Activated B cell treated with CpG ODN at 0.5 μM for 24 hours (primary cell): ENCODE data around the gene DOK7. TPM values are rescaled to one million over a fixed set of nuclear protein-coding genes. Genes with fewer than 3 reads are reported as not detected.

ENCODE experiments used
- ATAC-seq: fragments of 200-7000 bp; cut with Tn5 transposase; one replicate; pipeline ENCODE4 v1.10.0; 2021; ENCODE audit warnings: low read depth, mild to moderate bottlenecking, moderate library complexity
- CTCF ChIA-PET: fragments of 350-600 bp; sonication (Branson Sonifier 250); formaldehyde crosslinking; loops from one replicate; lab custom pipeline; 2021; ENCODE audit warnings: antibody characterized with exemption; lab: Charles Lee
- POLR2A ChIA-PET: fragments of 350-600 bp; sonication (Branson Sonifier 250); formaldehyde crosslinking; loops from one replicate; lab custom pipeline; 2021; ENCODE audit warnings: antibody characterized with exemption; lab: Charles Lee
- DNase-seq: peaks from one replicate; pipeline ENCODE4 v3.0.0; 2022
- H3K27ac Mint-ChIP-seq: one replicate; pipeline ENCODE4 v1.8.0; 2020; ENCODE audit warnings: mixed read lengths
- H3K27me3 Mint-ChIP-seq: one replicate; pipeline ENCODE4 v1.8.0; 2021; ENCODE audit warnings: mixed read lengths
- H3K36me3 Mint-ChIP-seq: one replicate; pipeline ENCODE4 v1.8.0; 2021; ENCODE audit warnings: low read depth, mixed read lengths
- H3K4me1 Mint-ChIP-seq: one replicate; pipeline ENCODE4 v1.8.0; 2021; ENCODE audit warnings: mixed read lengths
- H3K4me3 Mint-ChIP-seq: one replicate; pipeline ENCODE4 v1.8.0; 2020; ENCODE audit warnings: mild to moderate bottlenecking, mixed read lengths
- H3K9me3 Mint-ChIP-seq: one replicate; pipeline ENCODE4 v1.8.0; 2020; ENCODE audit warnings: mixed read lengths
- CTCF ChIP-seq: fragments of 200-600 bp; IDR thresholded peaks from one replicate; pipeline ENCODE4 v1.8.0; 2022; ENCODE audit warnings: antibody characterized with exemption, mild to moderate bottlenecking
- intact Hi-C: fragments of 100-400 bp; cut with micrococcal nuclease; formaldehyde crosslinking; loops from one replicate; pipeline ENCODE4 v1.15.1; 2024
- total RNA-seq: library from RNA; stranded (reverse); gene quantifications from 2 replicates; pipeline ENCODE4 v1.2.3, GENCODE V29; 2022

DOK7 gene
- total RNA-seq, 1 donor from 2014 or later, result 2.7 TPM

- CTCF ChIA-PET, result interaction anchor here (1.9 kb wide), 1 partner anchor 32 kb away, joined by 7 read pairs; no protein-coding TSS in a partner anchor
These were observed 49.6 kb downstream of the DOK7 start for GRCh38 chr4:3512719-3513118.

DNA sequence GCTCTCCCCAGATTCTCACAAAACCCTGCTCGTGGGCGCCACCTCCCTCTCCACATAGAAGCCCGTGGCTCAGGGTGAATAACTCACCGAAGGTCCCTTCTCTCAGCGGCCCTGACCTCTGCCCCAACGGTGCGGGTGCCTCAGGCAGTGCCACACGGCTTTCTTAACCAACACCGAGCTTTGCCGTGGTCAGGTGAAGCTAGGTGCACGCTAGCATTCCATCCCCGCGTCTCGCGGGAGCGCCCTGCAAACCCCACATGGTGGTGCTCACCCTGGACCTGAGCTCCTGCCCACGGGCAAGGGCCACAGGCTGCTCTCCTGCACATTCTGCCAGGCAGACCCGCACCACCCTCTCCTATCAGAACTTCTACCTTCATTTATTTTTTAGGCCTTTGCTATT lies 50.7 kb downstream of the DOK7 start:
- H3K27me3 Mint-ChIP-seq, result no peaks in the 10 kb centered on the region
- H3K36me3 Mint-ChIP-seq, result peaks cover 86% of the 10 kb centered on the region
- intact Hi-C loops, result no loop called here
- no peak overlapping the region for H3K27ac Mint-ChIP-seq
- H3K4me1 Mint-ChIP-seq, result no peaks in the 10 kb centered on the region
- no peak for ATAC-seq
- TF ChIP-seq CTCF, result no peak
- H3K9me3 Mint-ChIP-seq, result no peaks in the 10 kb centered on the region
- no peak for DNase-seq
- ChIA-PET POLR2A (no interaction called here), CTCF (interaction anchor here (1.9 kb wide), 1 partner anchor 33 kb away, joined by 7 read pairs; no protein-coding TSS in a partner anchor)
- no peak overlapping the region for H3K4me3 Mint-ChIP-seq

More at GRCh38 chr4:3512719-3513118, 49.6 kb downstream of the DOK7 start:
- Mint-ChIP-seq H3K9me3 (no peaks in the 10 kb centered on the region), H3K27ac (no peak overlapping the region), H3K27me3 (no peaks in the 10 kb centered on the region), H3K4me3 (no peak overlapping the region), H3K36me3 (peaks cover 87% of the 10 kb centered on the region), H3K4me1 (no peaks in the 10 kb centered on the region)
- DNase-seq, result no peak
- no peak for ATAC-seq
- POLR2A ChIA-PET, result no interaction called here
- intact Hi-C loops, result no loop called here
- TF ChIP-seq CTCF, result no peak

- no peak for DNase-seq
- ChIA-PET CTCF (no interaction called here), POLR2A (no interaction called here)
- TF ChIP-seq CTCF, result no peak
- Mint-ChIP-seq H3K9me3 (no peaks in the 10 kb centered on the region), H3K27ac (no peak overlapping the region), H3K27me3 (no peaks in the 10 kb centered on the region), H3K4me3 (no peak overlapping the region), H3K4me1 (no peaks in the 10 kb centered on the region), H3K36me3 (peaks cover 88% of the 10 kb centered on the region)
- ATAC-seq, result no peak
- intact Hi-C loops, result no loop called here
These were observed 51.2 kb downstream of the DOK7 start for GRCh38 chr4:3514221-3514780.

DNA sequence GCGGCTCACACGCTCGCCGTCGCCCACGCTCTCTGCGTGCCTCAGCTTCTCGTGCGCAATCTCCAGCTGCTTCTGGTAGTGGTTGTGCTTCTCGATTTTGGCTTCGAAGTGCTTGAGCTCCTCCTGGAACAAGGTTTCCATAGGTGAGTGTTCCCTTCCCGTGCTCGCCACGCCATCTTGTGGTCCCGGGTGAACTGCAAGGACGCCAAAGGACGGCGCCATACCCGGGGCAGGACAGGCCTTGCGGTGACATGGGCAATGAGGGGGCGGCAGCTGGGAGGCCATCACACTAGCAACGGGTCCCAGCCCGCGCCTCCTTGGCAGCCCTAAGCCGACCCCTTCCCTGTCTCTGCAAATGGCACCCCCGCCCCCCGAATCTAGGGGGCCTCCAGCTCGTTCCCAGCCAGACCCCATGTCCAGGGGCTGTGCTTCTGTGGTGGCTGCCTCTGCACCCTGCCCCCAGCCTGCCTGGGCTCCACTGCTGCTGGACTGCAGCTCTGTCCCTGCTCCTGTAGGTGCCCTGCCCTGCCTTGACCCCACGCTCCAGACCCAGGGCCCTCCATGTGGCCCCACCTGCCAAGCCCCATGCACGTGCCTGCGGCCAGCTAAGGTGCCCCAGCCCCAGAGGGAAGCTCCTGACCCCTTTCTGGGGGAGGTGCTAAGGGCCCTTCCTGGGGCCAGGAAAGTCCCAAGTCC lies 51.8 kb downstream of the DOK7 start:
- no peaks in the 10 kb centered on the region for H3K27me3 Mint-ChIP-seq
- POLR2A ChIA-PET, result no interaction called here
- H3K4me3 Mint-ChIP-seq, result no peak overlapping the region
- no peak overlapping the region for H3K27ac Mint-ChIP-seq
- no peak for TF ChIP-seq CTCF
- H3K4me1 Mint-ChIP-seq, result no peaks in the 10 kb centered on the region
- H3K9me3 Mint-ChIP-seq, result no peaks in the 10 kb centered on the region
- CTCF ChIA-PET, result no interaction called here
- H3K36me3 Mint-ChIP-seq, result peaks cover 92% of the 10 kb centered on the region
- DNase-seq (no peak), ATAC-seq (no peak)
- intact Hi-C loops, result no loop called here

GRCh38 chr4:3515646-3516045 lies 52.5 kb downstream of the DOK7 start:
- H3K9me3 Mint-ChIP-seq, result no peaks in the 10 kb centered on the region
- DNase-seq (no peak), ATAC-seq (no peak)
- no peak for TF ChIP-seq CTCF
- H3K27me3 Mint-ChIP-seq, result no peaks in the 10 kb centered on the region
- H3K27ac Mint-ChIP-seq, result no peak overlapping the region
- peaks cover 92% of the 10 kb centered on the region for H3K36me3 Mint-ChIP-seq
- intact Hi-C loops, result no loop called here
- no peaks in the 10 kb centered on the region for H3K4me1 Mint-ChIP-seq
- CTCF ChIA-PET, result no interaction called here
- no peak overlapping the region for H3K4me3 Mint-ChIP-seq
- POLR2A ChIA-PET, result no interaction called here
